ENCODE results near the gene ADGRF3. TPM values are rescaled to one million over a fixed set of nuclear protein-coding genes. Genes with fewer than 3 reads are reported as not detected.

Gene ADGRF3
- total and polyA plus RNA-seq, 2 of the 8 experiments (the other 6 are each of a cell fraction or from before 2014, with no cell fraction given): 0.54 to 0.69 TPM

DNA sequence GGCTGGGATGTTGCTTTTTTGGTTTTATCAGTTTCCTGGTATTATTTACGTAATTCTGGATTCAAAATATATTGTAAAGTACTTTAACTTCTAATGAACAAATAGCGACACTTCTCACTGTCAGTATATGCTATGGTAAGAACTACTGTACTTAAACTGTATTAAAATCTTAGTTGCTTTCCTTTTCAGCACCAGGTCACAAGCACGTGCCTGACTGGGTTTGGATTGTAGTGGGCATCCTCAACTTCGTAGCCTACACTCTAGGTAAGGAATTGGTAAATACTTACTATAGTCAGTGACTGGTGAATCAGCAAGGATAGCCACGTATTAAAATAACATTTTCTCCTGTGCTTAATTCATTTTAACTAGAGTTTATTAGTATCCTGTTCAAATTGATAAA is 20.4 kb upstream of the ADGRF3 start:
- H3K79me2 ChIP-seq (ENCODE audit: control insufficient read depth in 1 of 2, insufficient read depth in 2 of 2, low read length in 2 of 2): peaks cover 0 to 12% of the 10 kb centered on the region in 2 experiments; a peak in 2 of 4 replicates
- no peak overlapping the region for H3K23ac ChIP-seq (ENCODE audit: insufficient read length)
- no peak for FAIRE-seq
- no peaks in the 10 kb centered on the region for H3K27me3 ChIP-seq (replicated peaks in 1 of 4; ENCODE audit: control insufficient read depth in 3 of 4, extremely low read depth in 1 of 4, insufficient read depth in 3 of 4, low read length in 3 of 4)
- H2BK12ac ChIP-seq (ENCODE audit: low read depth, low read length): no peak overlapping the region
- H3K9ac ChIP-seq (replicated peaks in 1 of 4; ENCODE audit: extremely low read depth in 1 of 4, low read depth in 3 of 4, low read length in 3 of 4): no peak overlapping the region
- DNase-seq (ENCODE audit: low read depth in 1 of 2, low spot score in 2 of 2): no peak
- no peak overlapping the region for H3K27ac ChIP-seq (ENCODE audit: low read depth, low read length)
- H3K4ac ChIP-seq (replicated peaks; ENCODE audit: insufficient read length, low read depth, low read length): no peak overlapping the region
- H3K4me3 ChIP-seq (ENCODE audit: extremely low read depth in 1 of 4, insufficient read depth in 2 of 4, low read depth in 3 of 4, low read length in 4 of 4): no peak overlapping the region
- H4K8ac ChIP-seq (ENCODE audit: extremely low read depth, insufficient read depth, low read length): no peak overlapping the region
- no peak overlapping the region for H2AFZ ChIP-seq (ENCODE audit: low read length)
- H4K20me1 ChIP-seq (replicated peaks in 1 of 2; ENCODE audit: control insufficient read depth in 1 of 2, insufficient read depth in 2 of 2, low read length in 2 of 2): peaks cover 0 to 4% of the 10 kb centered on the region in 2 experiments
- H3K14ac ChIP-seq (ENCODE audit: insufficient read length): no peak overlapping the region
- no peaks in the 10 kb centered on the region for H3K4me1 ChIP-seq (replicated peaks in 1 of 4; ENCODE audit: control insufficient read depth in 3 of 4, insufficient read depth in 4 of 4, low read length in 3 of 4)
- no peak overlapping the region for H3K18ac ChIP-seq (ENCODE audit: extremely low read depth, low read length)
- ChIA-PET POLR2A (ENCODE audit: partially characterized antibody) (no interaction called here), CTCF (ENCODE audit: partially characterized antibody) (interaction anchor here (1.2 kb wide), 1 partner anchor 37 kb away, joined by 4 read pairs; no protein-coding TSS in a partner anchor)
- H2BK5ac ChIP-seq (ENCODE audit: low read depth, low read length): no peak overlapping the region
- no peak overlapping the region for H2BK20ac ChIP-seq (ENCODE audit: low read length)
- no peak overlapping the region for H3K4me2 ChIP-seq (ENCODE audit: insufficient read depth in 1 of 2, low read depth in 2 of 2, low read length in 2 of 2)
- H3K79me1 ChIP-seq (ENCODE audit: low read depth, low read length): no peaks in the 10 kb centered on the region
- peaks cover 0 to 20% (median 11%) of the 10 kb centered on the region in 4 experiments; a peak in 6 of 8 replicates for H3K36me3 ChIP-seq (ENCODE audit: control insufficient read depth in 2 of 4, insufficient read depth in 4 of 4, low read length in 3 of 4)
- no peak overlapping the region for H2BK120ac ChIP-seq (replicated peaks; ENCODE audit: low read depth, low read length)
- 91% methylated on average over 5 of the region's 5 CpGs; no CpG with 5 or more reads in 1 of the 2 experiments for WGBS, 2 experiments (ENCODE audit: extremely low coverage in 1 of 2, insufficient coverage in 1 of 2, insufficient read length in 1 of 2, insufficient replicate concordance in 2 of 2, low coverage in 1 of 2, low lambda C conversion rate in 2 of 2, missing lambda C conversion rate in 1 of 2)
- H2AK5ac ChIP-seq (ENCODE audit: low read depth, low read length): no peak overlapping the region
- H2BK15ac ChIP-seq (ENCODE audit: low read length): no peak overlapping the region
- H4K91ac ChIP-seq (replicated peaks; ENCODE audit: insufficient read length, low read length): no peak overlapping the region
- peaks cover 0 to 4% of the 10 kb centered on the region in 2 experiments; a peak in 1 of 4 replicates for H3K9me3 ChIP-seq (ENCODE audit: insufficient read depth in 2 of 2, low read depth in 1 of 2, low read length in 1 of 2)
- no peak overlapping the region for H4K5ac ChIP-seq (ENCODE audit: insufficient read length, low read depth, low read length)
- no peaks in the 10 kb centered on the region for H3K23me2 ChIP-seq (ENCODE audit: low read depth, low read length)
- no peak overlapping the region for H3K56ac ChIP-seq (replicated peaks; ENCODE audit: insufficient read length, low read depth, low read length)
- TF ChIP-seq BCL11A (IDR thresholded peaks at IDR 0.05; ENCODE audit: low read depth in 2 of 2, low read length in 2 of 2): no peak
- no peak for TF ChIP-seq HDAC2 (IDR thresholded peaks at IDR 0.05; ENCODE audit: borderline replicate concordance in 1 of 2, low read depth in 2 of 2, low read length in 2 of 2)
- TF ChIP-seq, protein P1, sequence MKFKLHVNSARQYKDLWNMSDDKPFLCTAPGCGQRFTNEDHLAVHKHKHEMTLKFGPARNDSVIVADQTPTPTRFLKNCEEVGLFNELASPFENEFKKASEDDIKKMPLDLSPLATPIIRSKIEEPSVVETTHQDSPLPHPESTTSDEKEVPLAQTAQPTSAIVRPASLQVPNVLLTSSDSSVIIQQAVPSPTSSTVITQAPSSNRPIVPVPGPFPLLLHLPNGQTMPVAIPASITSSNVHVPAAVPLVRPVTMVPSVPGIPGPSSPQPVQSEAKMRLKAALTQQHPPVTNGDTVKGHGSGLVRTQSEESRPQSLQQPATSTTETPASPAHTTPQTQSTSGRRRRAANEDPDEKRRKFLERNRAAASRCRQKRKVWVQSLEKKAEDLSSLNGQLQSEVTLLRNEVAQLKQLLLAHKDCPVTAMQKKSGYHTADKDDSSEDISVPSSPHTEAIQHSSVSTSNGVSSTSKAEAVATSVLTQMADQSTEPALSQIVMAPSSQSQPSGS (IDR thresholded peaks at IDR 0.05; ENCODE audit: low read length): no peak
- no peak for TF ChIP-seq SUZ12 (IDR thresholded peaks at IDR 0.05; ENCODE audit: low read length)
- TF ChIP-seq, protein P2, sequence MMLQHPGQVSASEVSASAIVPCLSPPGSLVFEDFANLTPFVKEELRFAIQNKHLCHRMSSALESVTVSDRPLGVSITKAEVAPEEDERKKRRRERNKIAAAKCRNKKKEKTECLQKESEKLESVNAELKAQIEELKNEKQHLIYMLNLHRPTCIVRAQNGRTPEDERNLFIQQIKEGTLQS (IDR thresholded peaks at IDR 0.05; ENCODE audit: insufficient read depth, low read depth, low read length): no peak
- TF ChIP-seq NRF1 (IDR thresholded peaks at IDR 0.05; ENCODE audit: low read depth, low read length): no peak
- no peak for TF ChIP-seq SP1 (IDR thresholded peaks at IDR 0.05; ENCODE audit: low read depth, low read length)
- TF ChIP-seq SAP30 (IDR thresholded peaks at IDR 0.05; ENCODE audit: insufficient read depth, insufficient replicate concordance, low read length): no peak
- no peak for TF ChIP-seq CHD2 (IDR thresholded peaks at IDR 0.05; ENCODE audit: low read length)
- TF ChIP-seq SIX5 (IDR thresholded peaks at IDR 0.05; ENCODE audit: low read depth, low read length): no peak
- TF ChIP-seq NANOG (IDR thresholded peaks at IDR 0.05; ENCODE audit: insufficient read depth, low read depth, low read length, poor library complexity, severe bottlenecking): no peak
